ENCODE data around the gene PHOX2B. TPM values are rescaled to one million over a fixed set of nuclear protein-coding genes. Genes with fewer than 3 reads are reported as not detected.

Gene PHOX2B
- total and polyA plus RNA-seq, 4 donors = not detected

DNA sequence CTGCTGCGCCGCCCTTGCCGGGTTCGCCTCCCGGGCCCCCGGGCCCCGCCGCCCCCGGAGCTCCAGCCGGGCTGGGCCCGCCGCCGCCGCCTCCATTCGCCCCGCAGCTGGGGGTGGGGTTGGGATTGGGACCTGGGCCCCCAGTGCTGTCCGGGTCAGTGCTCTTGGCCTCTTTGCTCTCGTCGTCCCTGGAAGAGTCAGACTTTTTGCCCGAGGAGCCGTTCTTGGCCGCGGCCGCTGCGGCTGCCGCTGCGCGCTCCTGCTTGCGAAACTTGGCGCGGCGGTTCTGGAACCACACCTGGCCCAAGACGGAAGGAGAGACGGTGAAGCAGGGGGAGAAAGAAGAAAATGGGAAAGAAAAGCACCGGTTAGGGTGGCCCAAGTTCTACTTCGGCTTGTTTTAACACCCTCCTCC is 2.5 kb downstream of the PHOX2B start:
- DNase-seq (ENCODE audit: low spot score) = no peak
- no peak overlapping the region for H3K27ac ChIP-seq (ENCODE audit: low read depth in 1 of 2, low read length in 2 of 2)

DNA sequence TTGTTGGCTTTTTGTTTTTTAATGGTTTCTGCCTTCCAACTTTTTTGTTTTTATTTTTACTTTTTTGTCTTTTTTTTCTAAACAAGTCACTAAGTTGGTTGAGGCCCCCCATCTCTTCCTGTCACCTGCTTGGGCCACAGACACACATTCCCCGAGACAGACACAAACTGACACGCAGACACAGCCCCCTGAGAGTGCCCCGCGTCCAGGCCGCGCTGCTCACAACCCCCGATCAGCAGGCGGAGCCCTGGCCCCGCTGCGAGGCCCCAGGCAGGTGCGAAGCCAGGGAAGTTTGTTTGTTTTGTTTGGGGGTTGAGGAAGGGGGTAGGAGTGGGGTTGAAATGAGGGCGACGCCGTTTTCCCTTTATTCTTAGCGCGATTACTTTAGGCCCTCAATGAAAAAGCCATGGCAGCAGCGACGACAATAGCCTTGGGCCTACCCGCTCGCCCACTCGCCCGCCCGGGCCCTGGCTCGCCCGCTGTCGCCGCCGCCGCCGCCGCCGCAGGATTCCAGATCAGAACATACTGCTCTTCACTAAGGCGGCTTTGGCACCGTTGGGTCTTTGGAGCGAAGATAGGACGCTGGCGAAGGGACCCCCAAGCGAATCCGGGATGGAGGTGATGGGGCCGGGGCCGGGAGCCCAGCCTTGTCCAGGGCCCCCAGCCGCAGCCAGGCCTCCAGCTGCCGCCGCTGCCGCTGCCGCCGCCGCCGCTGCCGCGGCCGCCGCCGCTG is 3.1 kb downstream of the PHOX2B start:
- peaks cover 6 to 43% (median 27%) of the 10 kb centered on the region in 4 donors for H3K27me3 ChIP-seq (ENCODE audit: control insufficient read depth in 4 of 4, insufficient read depth in 4 of 4, low read length in 3 of 4)
- H3K27ac ChIP-seq (ENCODE audit: low read depth in 1 of 2, low read length in 2 of 2) = no peak overlapping the region
- TF ChIP-seq FOXA2 (IDR thresholded peaks at IDR 0.05) (no peak), EGR1 (IDR thresholded peaks at IDR 0.05; ENCODE audit: low read depth in 2 of 2) (no peak), NR2F2 (IDR thresholded peaks at IDR 0.05) (no peak), HNF4G (IDR thresholded peaks at IDR 0.05) (no peak), RXRA (IDR thresholded peaks at IDR 0.05) (no peak), TAF1 (conservative IDR thresholded peaks at IDR 0.05) (no peak), HNF4A (conservative IDR thresholded peaks at IDR 0.05) (no peak), YY1 (IDR thresholded peaks at IDR 0.05) (no peak), RAD21 (IDR thresholded peaks at IDR 0.05) (no peak), GABPA (IDR thresholded peaks at IDR 0.05 in 1 of 2, conservative IDR thresholded peaks at IDR 0.05 in 1 of 2) (no peak), JUND (IDR thresholded peaks at IDR 0.05) (no peak)
- TF ChIP-seq, protein P1, sequence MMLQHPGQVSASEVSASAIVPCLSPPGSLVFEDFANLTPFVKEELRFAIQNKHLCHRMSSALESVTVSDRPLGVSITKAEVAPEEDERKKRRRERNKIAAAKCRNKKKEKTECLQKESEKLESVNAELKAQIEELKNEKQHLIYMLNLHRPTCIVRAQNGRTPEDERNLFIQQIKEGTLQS (IDR thresholded peaks at IDR 0.05) = no peak
- TF ChIP-seq, protein P2, sequence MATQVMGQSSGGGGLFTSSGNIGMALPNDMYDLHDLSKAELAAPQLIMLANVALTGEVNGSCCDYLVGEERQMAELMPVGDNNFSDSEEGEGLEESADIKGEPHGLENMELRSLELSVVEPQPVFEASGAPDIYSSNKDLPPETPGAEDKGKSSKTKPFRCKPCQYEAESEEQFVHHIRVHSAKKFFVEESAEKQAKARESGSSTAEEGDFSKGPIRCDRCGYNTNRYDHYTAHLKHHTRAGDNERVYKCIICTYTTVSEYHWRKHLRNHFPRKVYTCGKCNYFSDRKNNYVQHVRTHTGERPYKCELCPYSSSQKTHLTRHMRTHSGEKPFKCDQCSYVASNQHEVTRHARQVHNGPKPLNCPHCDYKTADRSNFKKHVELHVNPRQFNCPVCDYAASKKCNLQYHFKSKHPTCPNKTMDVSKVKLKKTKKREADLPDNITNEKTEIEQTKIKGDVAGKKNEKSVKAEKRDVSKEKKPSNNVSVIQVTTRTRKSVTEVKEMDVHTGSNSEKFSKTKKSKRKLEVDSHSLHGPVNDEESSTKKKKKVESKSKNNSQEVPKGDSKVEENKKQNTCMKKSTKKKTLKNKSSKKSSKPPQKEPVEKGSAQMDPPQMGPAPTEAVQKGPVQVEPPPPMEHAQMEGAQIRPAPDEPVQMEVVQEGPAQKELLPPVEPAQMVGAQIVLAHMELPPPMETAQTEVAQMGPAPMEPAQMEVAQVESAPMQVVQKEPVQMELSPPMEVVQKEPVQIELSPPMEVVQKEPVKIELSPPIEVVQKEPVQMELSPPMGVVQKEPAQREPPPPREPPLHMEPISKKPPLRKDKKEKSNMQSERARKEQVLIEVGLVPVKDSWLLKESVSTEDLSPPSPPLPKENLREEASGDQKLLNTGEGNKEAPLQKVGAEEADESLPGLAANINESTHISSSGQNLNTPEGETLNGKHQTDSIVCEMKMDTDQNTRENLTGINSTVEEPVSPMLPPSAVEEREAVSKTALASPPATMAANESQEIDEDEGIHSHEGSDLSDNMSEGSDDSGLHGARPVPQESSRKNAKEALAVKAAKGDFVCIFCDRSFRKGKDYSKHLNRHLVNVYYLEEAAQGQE (IDR thresholded peaks at IDR 0.05) = no peak
- TF ChIP-seq, protein P3, sequence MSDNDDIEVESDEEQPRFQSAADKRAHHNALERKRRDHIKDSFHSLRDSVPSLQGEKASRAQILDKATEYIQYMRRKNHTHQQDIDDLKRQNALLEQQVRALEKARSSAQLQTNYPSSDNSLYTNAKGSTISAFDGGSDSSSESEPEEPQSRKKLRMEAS (IDR thresholded peaks at IDR 0.05) = no peak
- TF ChIP-seq, protein P4, sequence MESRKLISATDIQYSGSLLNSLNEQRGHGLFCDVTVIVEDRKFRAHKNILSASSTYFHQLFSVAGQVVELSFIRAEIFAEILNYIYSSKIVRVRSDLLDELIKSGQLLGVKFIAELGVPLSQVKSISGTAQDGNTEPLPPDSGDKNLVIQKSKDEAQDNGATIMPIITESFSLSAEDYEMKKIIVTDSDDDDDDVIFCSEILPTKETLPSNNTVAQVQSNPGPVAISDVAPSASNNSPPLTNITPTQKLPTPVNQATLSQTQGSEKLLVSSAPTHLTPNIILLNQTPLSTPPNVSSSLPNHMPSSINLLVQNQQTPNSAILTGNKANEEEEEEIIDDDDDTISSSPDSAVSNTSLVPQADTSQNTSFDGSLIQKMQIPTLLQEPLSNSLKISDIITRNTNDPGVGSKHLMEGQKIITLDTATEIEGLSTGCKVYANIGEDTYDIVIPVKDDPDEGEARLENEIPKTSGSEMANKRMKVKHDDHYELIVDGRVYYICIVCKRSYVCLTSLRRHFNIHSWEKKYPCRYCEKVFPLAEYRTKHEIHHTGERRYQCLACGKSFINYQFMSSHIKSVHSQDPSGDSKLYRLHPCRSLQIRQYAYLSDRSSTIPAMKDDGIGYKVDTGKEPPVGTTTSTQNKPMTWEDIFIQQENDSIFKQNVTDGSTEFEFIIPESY (IDR thresholded peaks at IDR 0.05) = no peak

More for the DNA sequence above, 2.5 kb downstream of the PHOX2B start:
- H3K9me3 ChIP-seq (ENCODE audit: control insufficient read depth in 4 of 4, low read length in 3 of 4) = peaks cover 0 to 5% (median 1%) of the 10 kb centered on the region in 4 donors
- TF ChIP-seq FOXA2 (IDR thresholded peaks at IDR 0.05) (no peak), SP1 (IDR thresholded peaks at IDR 0.05) (no peak), EGR1 (IDR thresholded peaks at IDR 0.05; ENCODE audit: low read depth in 2 of 2) (no peak), NR2F2 (IDR thresholded peaks at IDR 0.05) (no peak), HNF4A (conservative IDR thresholded peaks at IDR 0.05) (no peak), HNF4G (IDR thresholded peaks at IDR 0.05) (no peak), GABPA (IDR thresholded peaks at IDR 0.05 in 1 of 2, conservative IDR thresholded peaks at IDR 0.05 in 1 of 2) (no peak), RXRA (IDR thresholded peaks at IDR 0.05) (no peak), RAD21 (IDR thresholded peaks at IDR 0.05) (no peak), JUND (IDR thresholded peaks at IDR 0.05) (no peak)
- TF ChIP-seq, protein P1 (IDR thresholded peaks at IDR 0.05) = no peak
- TF ChIP-seq, protein P3 (IDR thresholded peaks at IDR 0.05) = no peak
- TF ChIP-seq, protein P2 (IDR thresholded peaks at IDR 0.05) = no peak
- no peaks in the 10 kb centered on the region for H3K36me3 ChIP-seq (ENCODE audit: control insufficient read depth in 4 of 4, insufficient read depth in 3 of 4, low read depth in 1 of 4, low read length in 3 of 4)
- 10% methylated on average over 36 of the region's 36 CpGs for WGBS
- peaks cover 6 to 41% (median 31%) of the 10 kb centered on the region in 4 donors for H3K27me3 ChIP-seq (ENCODE audit: control insufficient read depth in 4 of 4, insufficient read depth in 4 of 4, low read length in 3 of 4)
- no peak overlapping the region for H3K9ac ChIP-seq (ENCODE audit: low read depth in 1 of 2, low read length in 2 of 2)
- H3K4me3 ChIP-seq (ENCODE audit: low read depth in 1 of 3, low read length in 3 of 3) = peak overlapping the region in 1 of 3 donors; percentile 22
- peaks cover 4 to 22% (median 10%) of the 10 kb centered on the region in 4 donors for H3K4me1 ChIP-seq (ENCODE audit: control insufficient read depth in 4 of 4, insufficient read depth in 4 of 4, low read length in 3 of 4)

More for the DNA sequence above, 3.1 kb downstream of the PHOX2B start:
- peaks cover 0 to 5% (median 1%) of the 10 kb centered on the region in 4 donors for H3K9me3 ChIP-seq (ENCODE audit: control insufficient read depth in 4 of 4, low read length in 3 of 4)
- peak overlapping the region in 1 of 3 donors; percentile 22 for H3K4me3 ChIP-seq (ENCODE audit: low read depth in 1 of 3, low read length in 3 of 3)
- 11% methylated on average over 54 of the region's 54 CpGs for whole genome bisulfite sequencing
- DNase-seq (ENCODE audit: low spot score) = no peak
- H3K9ac ChIP-seq (ENCODE audit: low read depth in 1 of 2, low read length in 2 of 2) = no peak overlapping the region
- no peaks in the 10 kb centered on the region for H3K36me3 ChIP-seq (ENCODE audit: control insufficient read depth in 4 of 4, insufficient read depth in 3 of 4, low read depth in 1 of 4, low read length in 3 of 4)
- peaks cover 4 to 22% (median 9%) of the 10 kb centered on the region in 4 donors for H3K4me1 ChIP-seq (ENCODE audit: control insufficient read depth in 4 of 4, insufficient read depth in 4 of 4, low read length in 3 of 4)

All from liver (tissue), 9 donors.